ENCODE measurements around the gene KANK4.

DNA sequence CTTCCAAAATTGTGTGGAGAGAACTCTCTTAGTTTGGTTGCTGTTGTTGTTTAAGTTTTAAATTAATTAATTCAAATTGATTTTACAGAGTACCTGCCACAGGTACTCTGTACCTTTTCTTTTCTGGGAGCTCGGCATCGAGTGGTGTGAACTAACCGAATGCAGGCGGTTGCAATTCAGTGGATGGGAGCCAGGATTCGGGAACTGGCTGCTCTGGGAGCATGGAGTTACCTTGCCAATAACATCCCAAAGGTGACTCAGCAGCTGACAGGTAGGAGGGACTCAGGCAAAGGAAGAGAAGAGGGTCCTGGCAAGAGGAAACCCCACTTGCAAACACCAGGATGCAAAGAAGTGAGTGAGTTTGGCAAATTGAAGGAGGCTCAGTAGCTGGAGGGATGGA is 24.7 kb upstream of the KANK4 start:
- TF ChIP-seq EZH2 (IDR thresholded peaks at IDR 0.05; ENCODE audit: low read length, missing control alignments) (no peak), CTCF (conservative IDR thresholded peaks at IDR 0.05 in 1 of 2, IDR thresholded peaks at IDR 0.05 in 1 of 2; ENCODE audit: low read depth in 1 of 2, low read length in 2 of 2) (no peak)

All from fibroblast of lung (primary cell).